Gastroesophageal sphincter (tissue), 4 donors: ENCODE data around the gene MPZL3. TPM values are rescaled to one million over a fixed set of nuclear protein-coding genes. Genes with fewer than 3 reads are reported as not detected.

Source experiments
- ATAC-seq: fragments of 150-250 bp; one replicate; pipeline ENCODE4 v1.9.1; 2016; ENCODE audit warnings: mild to moderate bottlenecking, moderate library complexity
- H3K27ac ChIP-seq, 4 donors: fragments of 200-600 bp; sonication (generic) in 3 of 4; 1 replicate in 3 of 4; 2 replicates in 1 of 4; pipeline ENCODE4 v1.5.1; 2016 to 2019
- H3K27me3 ChIP-seq: fragments of 200-600 bp; sonication (generic); one replicate; pipeline ENCODE4 v1.5.1; 2019
- H3K36me3 ChIP-seq, 2 donors: fragments of 200-600 bp; sonication (generic); one replicate each; pipeline ENCODE4 v1.5.1; 2019; ENCODE audit warnings: control low read depth in 1 of 2
- H3K4me1 ChIP-seq, 3 donors: fragments of 200-600 bp; sonication (generic); 1 replicate in 2 of 3; 2 replicates in 1 of 3; pipeline ENCODE4 v1.5.1; 2016 to 2019; ENCODE audit warnings: control low read depth in 2 of 3
- H3K4me3 ChIP-seq, 2 donors: fragments of 200-600 bp; sonication (generic); one replicate each; pipeline ENCODE4 v1.5.1; 2019; ENCODE audit warnings: mild to moderate bottlenecking in 1 of 2, moderate library complexity in 1 of 2
- H3K9me3 ChIP-seq, 3 donors: fragments of 200-600 bp; sonication (generic); one replicate each; pipeline ENCODE4 v1.5.1; 2017 to 2019; ENCODE audit warnings: control low read depth in 2 of 3
- EP300 ChIP-seq: sonication (generic); formaldehyde crosslinking; IDR thresholded peaks from one replicate; pipeline ENCODE4 v1.6.1; 2017; ENCODE audit warnings: antibody characterized with exemption, mild to moderate bottlenecking
- POLR2A ChIP-seq, 2 donors: fragments of 450-650 bp; IDR thresholded peaks; one replicate each; pipeline ENCODE4 v1.6.1; 2017; ENCODE audit warnings: antibody characterized with exemption in 2 of 2, mild to moderate bottlenecking in 2 of 2, moderate library complexity in 1 of 2
- POLR2AphosphoS5 ChIP-seq: sonication (generic); formaldehyde crosslinking; IDR thresholded peaks from one replicate; pipeline ENCODE4 v1.6.1; 2017; ENCODE audit warnings: antibody characterized with exemption
- WGBS, 2 donors: methylation state at CpG; one replicate each; pipeline ENCODE4 v1.1.5; 2018; ENCODE audit warnings: low coverage in 1 of 2; 5-methylcytosine and 5-hydroxymethylcytosine counted together
- total RNA-seq, 4 donors: library from RNA; depleted of rRNA; stranded (reverse); fragments of >200 nt; gene quantifications; one replicate each; pipeline ENCODE4 v1.1.0, GENCODE V29; 2016
- TF ChIP-seq, protein P1 (sequence below), 4 experiments: fragments of 200-600 bp in 2 of 4; fragments of 450-650 bp in 2 of 4; sonication (generic) in 1 of 4; IDR thresholded peaks; one replicate each; pipeline ENCODE4 v1.5.1; 2017 to 2019; ENCODE audit warnings: antibody characterized with exemption in 4 of 4, mild to moderate bottlenecking in 2 of 4, moderate library complexity in 2 of 4

MPZL3 gene
- total RNA-seq, 4 donors from 2014 or later = 0.54 to 3.8 (median 0.65) TPM

- Histone ChIP-seq H3K9me3 (no peaks in the 10 kb centered on the region), H3K27me3 (no peaks in the 10 kb centered on the region), H3K4me1 (no peaks in the 10 kb centered on the region), H3K27ac (no peak overlapping the region), H3K36me3 (peaks cover 0 to 7% of the 10 kb centered on the region in 2 donors), H3K4me3 (no peak overlapping the region)
- TF ChIP-seq EP300 (no peak), POLR2AphosphoS5 (no peak), POLR2A (IDR thresholded peaks at IDR 0.05) (no peak)
- TF ChIP-seq, protein P1, sequence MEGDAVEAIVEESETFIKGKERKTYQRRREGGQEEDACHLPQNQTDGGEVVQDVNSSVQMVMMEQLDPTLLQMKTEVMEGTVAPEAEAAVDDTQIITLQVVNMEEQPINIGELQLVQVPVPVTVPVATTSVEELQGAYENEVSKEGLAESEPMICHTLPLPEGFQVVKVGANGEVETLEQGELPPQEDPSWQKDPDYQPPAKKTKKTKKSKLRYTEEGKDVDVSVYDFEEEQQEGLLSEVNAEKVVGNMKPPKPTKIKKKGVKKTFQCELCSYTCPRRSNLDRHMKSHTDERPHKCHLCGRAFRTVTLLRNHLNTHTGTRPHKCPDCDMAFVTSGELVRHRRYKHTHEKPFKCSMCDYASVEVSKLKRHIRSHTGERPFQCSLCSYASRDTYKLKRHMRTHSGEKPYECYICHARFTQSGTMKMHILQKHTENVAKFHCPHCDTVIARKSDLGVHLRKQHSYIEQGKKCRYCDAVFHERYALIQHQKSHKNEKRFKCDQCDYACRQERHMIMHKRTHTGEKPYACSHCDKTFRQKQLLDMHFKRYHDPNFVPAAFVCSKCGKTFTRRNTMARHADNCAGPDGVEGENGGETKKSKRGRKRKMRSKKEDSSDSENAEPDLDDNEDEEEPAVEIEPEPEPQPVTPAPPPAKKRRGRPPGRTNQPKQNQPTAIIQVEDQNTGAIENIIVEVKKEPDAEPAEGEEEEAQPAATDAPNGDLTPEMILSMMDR (IDR thresholded peaks at IDR 0.05) = no peak
- ATAC-seq = no peak
These were observed 20.7 kb downstream of the MPZL3 start for GRCh38 chr11:118231461-118231860.

GRCh38 chr11:118230088-118230487, 22.1 kb downstream of the MPZL3 start:
- WGBS, 2 donors = 83 to 93% methylated on average over 3 of the region's 3 CpGs
- Histone ChIP-seq H3K9me3 (no peaks in the 10 kb centered on the region), H3K4me3 (no peak overlapping the region), H3K36me3 (peaks cover 0 to 7% of the 10 kb centered on the region in 2 donors), H3K27ac (no peak overlapping the region), H3K4me1 (no peaks in the 10 kb centered on the region), H3K27me3 (no peaks in the 10 kb centered on the region)
- TF ChIP-seq EP300 = no peak
- TF ChIP-seq, protein P1 (IDR thresholded peaks at IDR 0.05) = no peak
- TF ChIP-seq POLR2AphosphoS5 = no peak
- TF ChIP-seq POLR2A (IDR thresholded peaks at IDR 0.05) = no peak
- no peak for ATAC-seq

DNA sequence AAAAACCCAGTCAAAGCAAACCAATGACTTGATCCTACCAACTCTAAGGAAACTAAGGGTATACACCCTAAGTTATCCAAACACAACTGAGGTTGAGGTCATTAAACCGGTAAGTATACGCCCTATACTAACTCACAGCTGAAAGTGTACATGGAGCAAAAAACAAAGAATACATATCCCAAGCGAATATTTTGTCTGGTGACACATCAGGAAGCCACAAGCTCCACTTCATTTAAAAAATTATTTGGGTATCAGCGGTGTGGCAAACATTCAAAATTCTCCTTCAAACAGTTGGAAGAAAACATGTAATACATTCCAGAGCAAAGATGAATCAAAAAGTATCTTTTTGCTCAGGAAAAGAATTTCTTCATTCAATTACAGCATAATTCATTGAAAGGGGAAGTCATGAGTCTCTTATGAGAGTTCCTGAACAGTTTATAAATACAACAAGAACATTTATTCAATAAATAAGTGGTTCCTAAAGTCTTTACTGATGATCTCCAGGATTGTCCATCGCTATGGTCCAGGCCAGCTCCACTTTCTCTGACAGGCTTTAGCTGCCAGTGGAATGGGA, 22.8 kb downstream of the MPZL3 start:
- peaks cover 0 to 7% of the 10 kb centered on the region in 2 donors for H3K36me3 ChIP-seq
- TF ChIP-seq, protein P1 (IDR thresholded peaks at IDR 0.05) = no peak
- TF ChIP-seq POLR2AphosphoS5 = no peak
- TF ChIP-seq EP300 = no peak
- 67 to 88% methylated on average over 5 of the region's 5 CpGs for WGBS, 2 donors
- ATAC-seq = no peak
- no peak overlapping the region for H3K27ac ChIP-seq
- H3K4me3 ChIP-seq = no peak overlapping the region
- H3K4me1 ChIP-seq = no peaks in the 10 kb centered on the region
- no peaks in the 10 kb centered on the region for H3K27me3 ChIP-seq
- no peaks in the 10 kb centered on the region for H3K9me3 ChIP-seq

DNA sequence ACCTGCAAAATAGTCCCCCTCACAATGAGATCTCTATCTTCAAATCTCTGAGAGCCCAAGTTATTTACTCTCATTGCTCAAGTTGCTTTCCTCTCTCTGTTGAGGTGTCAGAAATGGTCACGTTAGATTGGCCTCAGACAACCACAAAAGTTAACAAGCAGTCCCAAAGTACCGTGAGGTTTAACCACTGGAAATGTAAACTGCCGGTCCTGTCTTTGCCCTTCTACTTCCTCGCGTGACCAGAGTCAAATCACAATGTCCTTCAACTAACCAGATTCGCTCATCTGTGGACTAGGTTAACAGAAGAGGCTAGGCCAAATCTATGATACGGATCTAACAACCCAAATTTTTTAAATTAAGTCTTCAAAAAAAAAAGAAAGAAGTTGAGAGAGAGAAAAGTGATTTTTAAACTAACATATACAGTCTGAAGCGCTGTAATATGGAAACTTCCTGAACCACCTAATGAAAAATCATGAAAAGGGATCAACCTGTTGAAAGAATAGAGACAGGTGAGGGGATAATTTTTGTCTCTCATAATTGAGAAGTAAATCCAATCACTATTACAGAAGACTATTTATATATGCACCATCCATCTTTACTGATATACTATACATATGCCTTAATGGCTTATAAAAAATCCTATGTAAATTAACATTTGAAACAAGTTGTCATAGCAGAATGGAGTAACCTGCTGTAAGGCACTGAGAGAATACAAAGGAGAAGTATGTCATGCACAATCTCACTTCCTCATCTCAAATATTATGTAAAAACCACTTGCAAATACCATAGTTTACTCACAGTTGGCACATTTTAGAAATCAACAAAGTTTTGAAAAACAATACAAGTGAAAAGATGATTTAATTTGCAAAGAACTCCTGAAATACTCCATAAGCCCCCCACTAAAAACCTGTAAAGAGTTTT, 24.0 kb downstream of the MPZL3 start:
- TF ChIP-seq POLR2A (IDR thresholded peaks at IDR 0.05) (no peak), POLR2AphosphoS5 (no peak), EP300 (no peak)
- TF ChIP-seq, protein P1 (IDR thresholded peaks at IDR 0.05) = no peak
- no peak overlapping the region for H3K4me3 ChIP-seq
- no peaks in the 10 kb centered on the region for H3K9me3 ChIP-seq
- H3K4me1 ChIP-seq = no peaks in the 10 kb centered on the region
- peaks cover 0 to 5% of the 10 kb centered on the region in 2 donors for H3K36me3 ChIP-seq
- WGBS, 2 donors = 68 to 96% methylated on average over 7 to 8 of the region's 8 CpGs
- H3K27ac ChIP-seq = no peak overlapping the region
- no peak for ATAC-seq
- no peaks in the 10 kb centered on the region for H3K27me3 ChIP-seq

GRCh38 chr11:118226781-118227180, 25.4 kb downstream of the MPZL3 start:
- H3K4me3 ChIP-seq = no peak overlapping the region
- H3K9me3 ChIP-seq = no peaks in the 10 kb centered on the region
- ATAC-seq = no peak
- WGBS, 2 donors = 64 to 71% methylated on average over 1 to 2 of the region's 2 CpGs
- no peaks in the 10 kb centered on the region for H3K4me1 ChIP-seq
- TF ChIP-seq POLR2AphosphoS5 (no peak), POLR2A (IDR thresholded peaks at IDR 0.05) (no peak), EP300 (no peak)
- TF ChIP-seq, protein P1 (IDR thresholded peaks at IDR 0.05) = no peak
- H3K36me3 ChIP-seq = no peaks in the 10 kb centered on the region
- H3K27ac ChIP-seq = no peak overlapping the region
- H3K27me3 ChIP-seq = peaks cover 11% of the 10 kb centered on the region
